GM19324 (cell line): Measurements from ENCODE around the gene DNER.

ENCODE experiments used
- ATAC-seq: cut with Tn5 transposase; IDR thresholded peaks from one replicate; pipeline ENCODE4 v1.9.1; 2021; ENCODE audit warnings: mild to moderate bottlenecking, moderate library complexity; ENCODE audit not compliant: unreplicated experiment, low FRiP score

DNER gene

GRCh38 chr2:229675569-229675968 lies 38.8 kb downstream of the DNER start:
- ATAC-seq: no peak

DNA sequence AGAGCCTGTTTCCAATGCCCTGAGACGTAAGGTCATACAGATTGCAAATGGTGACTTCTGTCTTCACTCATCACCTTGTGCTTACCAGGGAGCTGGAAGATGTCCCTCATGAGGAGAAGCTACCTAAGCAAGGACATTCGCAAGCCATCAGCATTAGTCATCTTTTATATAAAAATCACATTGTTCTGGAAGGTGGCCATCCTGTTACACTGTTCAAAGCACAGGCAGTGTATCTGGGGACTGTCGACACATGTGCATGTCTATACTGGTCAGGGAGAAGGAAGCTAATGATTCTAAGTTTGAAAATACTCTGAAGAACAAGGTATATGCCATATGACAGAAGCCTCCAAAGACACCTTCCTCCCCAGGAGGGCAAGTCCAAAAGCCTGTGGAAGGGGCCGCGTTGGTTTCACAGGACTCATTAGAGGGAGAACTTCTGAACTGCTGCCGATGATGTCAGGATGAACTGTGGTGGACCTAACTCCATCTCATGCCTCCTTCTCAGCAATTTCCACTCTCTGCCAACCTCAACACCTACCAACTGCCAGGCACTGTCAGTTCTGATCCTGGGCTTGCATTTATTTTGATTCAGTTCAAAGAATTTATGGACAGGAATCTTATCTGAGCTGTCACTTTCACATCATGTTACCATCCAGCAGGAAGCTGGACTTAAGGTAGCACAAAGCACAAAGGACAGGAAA lies 39.4 kb downstream of the DNER start:
- ATAC-seq: no peak

GRCh38 chr2:229673676-229674075 lies 40.7 kb downstream of the DNER start:
- ATAC-seq: no peak

- no peak for ATAC-seq
These were observed 42.3 kb downstream of the DNER start for GRCh38 chr2:229672021-229672420.

GRCh38 chr2:229669841-229670240 lies 44.5 kb downstream of the DNER start:
- no peak for ATAC-seq

GRCh38 chr2:229666811-229667210 lies 47.5 kb downstream of the DNER start:
- ATAC-seq: no peak

- no peak for ATAC-seq
These were observed 49.2 kb downstream of the DNER start for GRCh38 chr2:229665158-229665557.

GRCh38 chr2:229661478-229661877 lies 52.9 kb downstream of the DNER start:
- no peak for ATAC-seq

GRCh38 chr2:229660951-229661350 lies 53.4 kb downstream of the DNER start:
- no peak for ATAC-seq

DNA sequence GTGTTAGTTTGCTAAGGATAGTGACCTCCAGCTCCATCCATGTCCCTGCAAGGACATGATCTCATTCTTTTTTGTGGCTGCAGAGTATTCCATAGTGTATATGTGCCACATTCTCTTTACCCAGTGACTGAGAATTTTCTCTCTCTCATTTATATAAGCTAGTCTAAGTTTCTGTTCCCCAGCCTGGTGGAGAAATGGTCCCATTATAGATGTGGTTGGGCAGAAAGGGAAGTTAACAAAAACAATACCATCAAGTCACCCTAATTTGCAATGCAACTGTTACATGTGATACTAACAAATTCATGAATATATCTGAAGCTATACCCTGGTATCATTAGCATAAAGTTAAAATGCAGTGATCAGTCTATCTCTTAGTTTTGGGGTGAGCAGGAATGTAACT lies 54.0 kb downstream of the DNER start:
- ATAC-seq: no peak

- ATAC-seq: no peak
These were observed 56.4 kb downstream of the DNER start for GRCh38 chr2:229658004-229658403.

DNA sequence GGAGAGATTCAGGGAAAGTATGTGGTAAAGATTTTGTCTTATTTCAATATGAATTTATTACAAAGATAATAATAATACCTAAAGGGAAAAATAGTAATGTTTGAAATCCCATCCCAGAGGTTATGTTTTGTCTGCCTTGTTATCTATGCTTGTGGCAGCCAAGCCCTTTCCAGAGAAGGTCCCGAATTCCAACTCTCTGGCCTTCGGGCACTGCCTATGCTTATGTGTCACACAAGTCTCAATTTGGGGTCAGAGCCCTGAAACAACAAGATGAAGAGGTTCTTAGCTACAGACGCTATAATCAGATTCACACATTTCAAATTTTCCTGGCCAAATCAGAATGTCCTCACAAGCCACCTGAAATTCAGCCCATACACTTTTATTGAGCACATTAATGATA lies 59.9 kb downstream of the DNER start:
- no peak for ATAC-seq

DNA sequence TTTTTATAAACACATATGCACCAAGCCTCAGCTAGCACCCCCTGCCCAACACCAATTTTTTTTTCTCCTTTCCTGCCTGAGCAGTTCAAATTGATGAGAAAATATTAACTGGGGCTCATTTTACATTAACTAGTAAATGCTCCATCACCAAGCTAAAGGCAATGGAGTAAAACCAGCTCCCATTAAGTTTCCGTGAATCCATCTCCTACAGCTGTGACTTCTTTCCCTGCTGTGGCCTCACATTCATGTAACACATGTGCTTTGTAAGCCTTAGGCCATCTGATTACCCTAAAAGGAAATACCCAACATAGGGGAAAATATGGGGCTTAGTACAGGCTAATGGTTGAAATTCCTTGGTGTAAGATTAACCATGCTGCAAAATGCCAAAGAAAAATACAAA lies 60.8 kb downstream of the DNER start:
- no peak for ATAC-seq

GRCh38 chr2:229652796-229653195 lies 61.6 kb downstream of the DNER start:
- ATAC-seq: no peak

DNA sequence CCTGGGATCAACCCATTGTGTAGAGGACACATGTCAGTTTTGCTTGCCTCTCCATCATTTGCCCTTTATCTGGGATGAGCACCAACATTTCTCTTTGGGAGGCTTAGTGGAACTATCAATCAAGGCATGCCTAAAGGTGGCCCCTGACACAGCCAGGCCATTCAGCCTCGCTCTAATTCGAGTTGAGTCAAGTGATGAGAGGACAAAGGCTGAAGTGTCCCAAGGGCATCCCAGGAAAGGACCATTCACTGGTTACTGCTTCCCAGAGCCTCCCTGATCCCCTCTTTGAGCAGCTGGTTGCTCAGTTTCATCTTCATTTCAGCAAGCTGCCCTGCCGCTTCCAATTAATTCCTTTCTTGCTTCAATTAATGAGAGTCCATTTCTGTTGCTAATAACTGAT lies 63.5 kb downstream of the DNER start:
- no peak for ATAC-seq

DNA sequence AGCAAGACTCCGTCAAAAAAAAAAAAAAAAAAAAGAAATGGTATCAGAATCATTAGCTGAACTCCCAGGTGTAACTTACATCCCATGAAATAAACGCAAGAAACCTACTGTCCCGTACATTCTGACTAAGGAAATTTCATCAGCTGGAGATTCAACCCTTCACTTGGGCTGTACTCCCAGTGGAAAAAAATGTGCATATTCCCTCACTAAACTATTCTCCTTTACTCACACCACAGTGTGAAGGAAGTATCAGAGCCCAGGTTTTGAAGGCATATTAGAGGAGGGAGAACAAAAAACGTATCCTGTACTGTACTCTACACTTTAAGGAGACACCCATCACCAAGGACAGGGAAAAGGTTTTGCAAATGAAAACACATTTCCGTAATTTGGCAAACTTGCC lies 64.3 kb downstream of the DNER start:
- no peak for ATAC-seq

GRCh38 chr2:229646186-229646723 lies 68.1 kb downstream of the DNER start:
- no peak for ATAC-seq

- no peak for ATAC-seq
These were observed 72.0 kb downstream of the DNER start for GRCh38 chr2:229642371-229642770.

GRCh38 chr2:229641676-229642075 lies 72.7 kb downstream of the DNER start:
- no peak for ATAC-seq

DNA sequence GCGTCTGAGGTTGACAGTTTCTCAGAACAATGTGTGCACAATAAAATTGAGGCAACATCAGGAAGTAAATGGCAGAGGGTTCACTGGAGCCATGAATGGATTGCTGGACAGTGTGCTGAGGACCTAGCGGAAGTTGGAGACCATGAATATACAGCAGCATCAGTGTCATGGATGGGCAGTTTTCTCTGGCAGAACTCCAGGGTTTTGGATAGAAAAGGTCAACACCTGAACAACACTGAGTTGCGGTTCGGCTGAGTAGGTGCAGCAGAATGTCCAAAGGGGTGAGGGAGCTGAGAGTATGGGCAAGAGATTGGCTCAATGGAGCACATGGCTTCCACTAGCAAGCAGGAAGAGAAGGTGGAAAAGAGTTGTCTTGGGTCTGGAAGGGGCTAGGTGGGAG lies 73.7 kb downstream of the DNER start:
- no peak for ATAC-seq

DNA sequence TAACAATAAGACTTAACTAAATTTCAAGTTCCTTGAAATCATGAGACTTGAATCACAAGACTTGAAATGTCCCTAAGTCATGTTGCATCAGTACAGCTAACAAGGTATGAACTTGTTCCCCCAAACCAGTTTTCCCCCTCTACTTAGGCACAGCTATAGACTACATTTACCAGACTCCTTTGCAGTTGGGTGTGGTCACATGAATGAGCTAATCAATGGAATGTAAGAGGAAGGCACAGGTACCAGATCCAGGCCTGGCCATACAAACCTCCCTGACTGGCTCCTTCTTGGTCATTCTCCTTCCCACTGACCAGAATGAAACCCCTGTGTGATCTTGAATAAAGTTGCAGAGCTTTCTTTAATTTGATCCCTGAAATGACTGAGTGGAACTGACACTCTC lies 77.8 kb downstream of the DNER start:
- no peak for ATAC-seq

DNA sequence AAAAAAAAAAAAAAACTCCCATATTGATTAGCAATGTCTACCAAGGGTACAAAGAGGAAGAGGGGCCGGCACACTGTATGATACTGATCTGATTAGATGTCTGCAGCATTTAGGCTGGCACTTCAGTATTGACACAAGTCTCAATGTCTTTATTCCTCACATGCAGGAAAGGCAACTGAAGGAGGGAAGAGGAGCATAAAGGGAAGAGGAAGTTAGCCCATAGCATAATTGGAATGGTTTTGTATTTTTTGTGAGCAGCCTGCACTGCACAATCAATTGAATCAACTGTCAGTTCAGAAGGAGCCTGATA lies 79.0 kb downstream of the DNER start:
- no peak for ATAC-seq
